Keratinocyte (primary cell): ENCODE measurements around the gene PCSK2. TPM values are rescaled to one million over a fixed set of nuclear protein-coding genes. Genes with fewer than 3 reads are reported as not detected.

Source experiments
- DNase-seq: peaks from one replicate; pipeline ENCODE4 v3.0.0-alpha.2; 2011; ENCODE audit warnings: low read depth, missing footprints, low spot score
- FAIRE-seq: peaks from 2 replicates; lab custom pipeline; 2011; peaks lifted over from hg19 to GRCh38; lab: Jason Lieb, UNC
- H2AFZ ChIP-seq: 2 replicates; pipeline ENCODE4 v1.6.0; 2012; ENCODE audit warnings: low read length, control low read depth, inconsistent platforms; ENCODE audit not compliant: control insufficient read depth
- H3K27ac ChIP-seq: 2 replicates; pipeline ENCODE4 v1.5.1; 2011; ENCODE audit warnings: low read length; ENCODE audit not compliant: control insufficient read depth, insufficient read depth
- H3K27me3 ChIP-seq: 3 replicates; pipeline ENCODE4 v1.6.0; 2011; ENCODE audit warnings: low read length; ENCODE audit not compliant: control insufficient read depth, insufficient read depth; ENCODE audit errors: extremely low read depth
- H3K36me3 ChIP-seq, 2 experiments: 2 replicates in 1 of 2; 3 replicates in 1 of 2; pipeline ENCODE4 v1.5.1; 2011; ENCODE audit warnings: low read length in 2 of 2, mild to moderate bottlenecking in 1 of 2; ENCODE audit not compliant: control insufficient read depth in 2 of 2, insufficient read depth in 2 of 2; ENCODE audit errors: extremely low read depth in 1 of 2
- H3K4me1 ChIP-seq: 3 replicates; pipeline ENCODE4 v1.5.1; 2011; ENCODE audit warnings: low read length; ENCODE audit not compliant: control insufficient read depth, insufficient read depth; ENCODE audit errors: extremely low read depth
- H3K4me2 ChIP-seq: 3 replicates; pipeline ENCODE4 v1.6.0; 2011; ENCODE audit warnings: low read depth, low read length; ENCODE audit not compliant: control insufficient read depth, insufficient read depth; ENCODE audit errors: extremely low read depth
- H3K4me3 ChIP-seq, 3 experiments: fragments of 200-600 bp in 1 of 3; sonication (generic) in 1 of 3; 2 replicates in 2 of 3; 3 replicates in 1 of 3; pipeline ENCODE4 v1.5.1; 2011 to 2016; ENCODE audit warnings: low read length in 3 of 3, mild to moderate bottlenecking in 3 of 3, control low read depth in 2 of 3, inconsistent platforms in 1 of 3, low read depth in 1 of 3, mixed read lengths in 1 of 3, mixed run types in 1 of 3, moderate library complexity in 1 of 3; ENCODE audit not compliant: control insufficient read depth in 2 of 3, insufficient read depth in 2 of 3; ENCODE audit errors: extremely low read depth in 1 of 3
- H3K79me2 ChIP-seq: 2 replicates; pipeline ENCODE4 v1.6.0; 2012; ENCODE audit warnings: low read length; ENCODE audit not compliant: control insufficient read depth, insufficient read depth
- H3K9ac ChIP-seq: 3 replicates; pipeline ENCODE4 v1.6.0; 2011; ENCODE audit warnings: low read length; ENCODE audit not compliant: control insufficient read depth, insufficient read depth; ENCODE audit errors: extremely low read depth
- H3K9me1 ChIP-seq: 3 replicates; pipeline ENCODE4 v1.6.0; 2011; ENCODE audit warnings: low read length; ENCODE audit not compliant: control insufficient read depth, insufficient read depth; ENCODE audit errors: extremely low read depth
- H3K9me3 ChIP-seq: 2 replicates; pipeline ENCODE4 v1.5.1; 2012; ENCODE audit warnings: low read depth, low read length; ENCODE audit not compliant: control insufficient read depth
- H4K20me1 ChIP-seq: 3 replicates; pipeline ENCODE4 v1.6.0; 2011; ENCODE audit warnings: low read length; ENCODE audit not compliant: control insufficient read depth, insufficient read depth; ENCODE audit errors: extremely low read depth
- EZH2 ChIP-seq: IDR thresholded peaks from one replicate; pipeline ENCODE4 v1.6.1; 2012; ENCODE audit warnings: inconsistent platforms, mild to moderate bottlenecking, low read length, moderate library complexity
- dilution Hi-C: fragments of 300-500 bp; cut with MboI; formaldehyde crosslinking; loops from one replicate; pipeline ENCODE4 v1.7.0; 2020; ENCODE audit warnings: low sequenced_read_pairs; ENCODE audit not compliant: extremely low pct_ligation_motif_present
- polyA plus RNA-seq, 5 experiments: library from polyadenylated mRNA; depleted of rRNA in 3 of 5; stranded (reverse) in 3 of 5; stranded (forward) in 1 of 5; unstranded in 1 of 5; fragments of >200 nt; gene quantifications; 1 replicate in 1 of 5; 2 replicates in 3 of 5; 3 replicates in 1 of 5; pipeline versions ENCODE4 v1.2.1 to v1.2.3, GENCODE V29; 2011 to 2012; ENCODE audit warnings: missing spikeins in 2 of 5, low read depth in 1 of 5, low replicate concordance in 1 of 5
- TF ChIP-seq, protein P1 (sequence below), 3 experiments: IDR thresholded peaks in 1 of 3; conservative IDR thresholded peaks in 1 of 3; optimal IDR thresholded peaks in 1 of 3; 2 replicates in 2 of 3; 3 replicates in 1 of 3; pipeline versions ENCODE3 to v1.5.1; 2011; ENCODE audit warnings: low read length in 3 of 3, mild to moderate bottlenecking in 3 of 3, moderate library complexity in 2 of 3, control low read depth in 1 of 3, inconsistent platforms in 1 of 3; ENCODE audit not compliant: insufficient read depth in 2 of 3; ENCODE audit errors: extremely low read depth in 1 of 3

The PCSK2 gene
- polyA plus RNA-seq, 1 donor (not counting 4 experiments of a cell fraction or from before 2014, with no cell fraction given): not detected

DNA sequence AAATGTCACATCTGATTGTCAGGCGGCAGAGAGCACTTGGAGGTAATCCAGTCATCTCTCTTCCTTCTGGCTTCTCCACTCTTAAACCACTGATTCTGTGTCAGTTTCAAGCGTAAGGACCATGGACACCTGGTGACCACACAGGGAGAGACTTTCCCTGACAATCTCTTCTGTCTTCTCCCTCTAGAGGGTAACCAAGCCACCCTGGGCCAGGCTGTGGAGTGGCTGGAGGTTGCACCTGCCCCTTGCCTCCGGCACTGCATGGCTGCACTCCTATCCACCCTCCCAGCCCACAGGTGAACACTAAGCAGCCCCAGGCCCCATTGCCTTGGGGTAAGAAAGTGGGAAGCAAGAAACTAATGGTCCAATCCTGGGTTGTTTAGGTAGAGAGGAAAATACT is 225.6 kb downstream of the PCSK2 start:
- no peak overlapping the region for H3K4me2 ChIP-seq
- no peak for DNase-seq
- TF ChIP-seq, protein P1, sequence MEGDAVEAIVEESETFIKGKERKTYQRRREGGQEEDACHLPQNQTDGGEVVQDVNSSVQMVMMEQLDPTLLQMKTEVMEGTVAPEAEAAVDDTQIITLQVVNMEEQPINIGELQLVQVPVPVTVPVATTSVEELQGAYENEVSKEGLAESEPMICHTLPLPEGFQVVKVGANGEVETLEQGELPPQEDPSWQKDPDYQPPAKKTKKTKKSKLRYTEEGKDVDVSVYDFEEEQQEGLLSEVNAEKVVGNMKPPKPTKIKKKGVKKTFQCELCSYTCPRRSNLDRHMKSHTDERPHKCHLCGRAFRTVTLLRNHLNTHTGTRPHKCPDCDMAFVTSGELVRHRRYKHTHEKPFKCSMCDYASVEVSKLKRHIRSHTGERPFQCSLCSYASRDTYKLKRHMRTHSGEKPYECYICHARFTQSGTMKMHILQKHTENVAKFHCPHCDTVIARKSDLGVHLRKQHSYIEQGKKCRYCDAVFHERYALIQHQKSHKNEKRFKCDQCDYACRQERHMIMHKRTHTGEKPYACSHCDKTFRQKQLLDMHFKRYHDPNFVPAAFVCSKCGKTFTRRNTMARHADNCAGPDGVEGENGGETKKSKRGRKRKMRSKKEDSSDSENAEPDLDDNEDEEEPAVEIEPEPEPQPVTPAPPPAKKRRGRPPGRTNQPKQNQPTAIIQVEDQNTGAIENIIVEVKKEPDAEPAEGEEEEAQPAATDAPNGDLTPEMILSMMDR (optimal IDR thresholded peaks at IDR 0.05 in 1 of 3, IDR thresholded peaks at IDR 0.05 in 1 of 3, conservative IDR thresholded peaks at IDR 0.05 in 1 of 3; ENCODE audit: extremely low read depth in 1 of 3, insufficient read depth in 2 of 3, low read length in 3 of 3): no peak
- TF ChIP-seq EZH2: no peak
- dilution Hi-C loops: no loop called here
- no peaks in the 10 kb centered on the region for H3K79me2 ChIP-seq
- H3K4me1 ChIP-seq: no peaks in the 10 kb centered on the region
- no peak for FAIRE-seq
- no peaks in the 10 kb centered on the region for H3K36me3 ChIP-seq
- H3K27ac ChIP-seq: no peak overlapping the region
- H3K27me3 ChIP-seq: peaks cover 5% of the 10 kb centered on the region
- H4K20me1 ChIP-seq: no peaks in the 10 kb centered on the region
- H3K4me3 ChIP-seq: no peak overlapping the region
- no peak overlapping the region for H2AFZ ChIP-seq
- no peak overlapping the region for H3K9ac ChIP-seq
- no peaks in the 10 kb centered on the region for H3K9me1 ChIP-seq
- no peaks in the 10 kb centered on the region for H3K9me3 ChIP-seq

DNA sequence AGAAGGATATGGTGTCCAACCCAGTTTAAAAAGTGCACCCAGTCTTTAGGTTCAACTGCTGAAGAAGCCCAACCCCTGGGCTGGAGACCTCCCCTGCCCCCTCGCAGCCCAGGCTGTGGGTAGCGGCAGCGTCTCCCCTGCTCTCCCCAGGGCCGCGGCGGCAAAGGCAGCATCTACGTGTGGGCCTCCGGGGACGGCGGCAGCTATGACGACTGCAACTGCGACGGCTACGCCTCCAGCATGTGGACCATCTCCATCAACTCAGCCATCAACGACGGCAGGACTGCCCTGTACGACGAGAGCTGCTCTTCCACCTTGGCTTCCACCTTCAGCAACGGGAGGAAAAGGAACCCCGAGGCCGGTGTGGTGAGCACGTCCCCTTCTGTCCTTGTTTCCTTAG is 226.8 kb downstream of the PCSK2 start:
- Histone ChIP-seq H3K27me3 (peaks cover 5% of the 10 kb centered on the region), H3K4me2 (no peak overlapping the region), H3K4me3 (no peak overlapping the region), H4K20me1 (no peaks in the 10 kb centered on the region), H3K9ac (no peak overlapping the region), H3K27ac (no peak overlapping the region), H3K4me1 (no peaks in the 10 kb centered on the region), H2AFZ (no peak overlapping the region), H3K9me1 (no peaks in the 10 kb centered on the region), H3K36me3 (no peaks in the 10 kb centered on the region), H3K79me2 (no peaks in the 10 kb centered on the region), H3K9me3 (no peaks in the 10 kb centered on the region)
- FAIRE-seq (no peak), DNase-seq (no peak)
- TF ChIP-seq, protein P1 (optimal IDR thresholded peaks at IDR 0.05 in 1 of 3, IDR thresholded peaks at IDR 0.05 in 1 of 3, conservative IDR thresholded peaks at IDR 0.05 in 1 of 3; ENCODE audit: extremely low read depth in 1 of 3, insufficient read depth in 2 of 3, low read length in 3 of 3): no peak
- TF ChIP-seq EZH2: no peak
- dilution Hi-C loops: no loop called here
